Liver (tissue), 9 donors: ENCODE results near the gene VAT1. TPM values are rescaled to one million over a fixed set of nuclear protein-coding genes. Genes with fewer than 3 reads are reported as not detected.

Experiments
- DNase-seq: peaks from one replicate; pipeline ENCODE4 v3.0.0-alpha.2; 2017; ENCODE audit warnings: low spot score
- H3K27ac ChIP-seq, 2 donors: one replicate each; pipeline ENCODE4 v1.7.0; 2013; ENCODE audit warnings: inconsistent platforms in 2 of 2, low read length in 2 of 2, control low read depth in 1 of 2, low read depth in 1 of 2, mild to moderate bottlenecking in 1 of 2
- H3K27me3 ChIP-seq, 4 donors: one replicate each; pipeline versions ENCODE4 v1.6.1 to v1.7.0; 2013; ENCODE audit warnings: low read length in 3 of 4, inconsistent platforms in 1 of 4, mild to moderate bottlenecking in 1 of 4, moderate library complexity in 1 of 4; ENCODE audit not compliant: control insufficient read depth in 4 of 4, insufficient read depth in 4 of 4
- H3K36me3 ChIP-seq, 4 donors: one replicate each; pipeline versions ENCODE4 v1.6.1 to v1.7.0; 2013; ENCODE audit warnings: low read length in 3 of 4, mild to moderate bottlenecking in 3 of 4, low read depth in 1 of 4, moderate library complexity in 1 of 4; ENCODE audit not compliant: control insufficient read depth in 4 of 4, insufficient read depth in 3 of 4
- H3K4me1 ChIP-seq, 4 donors: one replicate each; pipeline versions ENCODE4 v1.6.1 to v1.7.0; 2013; ENCODE audit warnings: low read length in 3 of 4, mild to moderate bottlenecking in 3 of 4, moderate library complexity in 1 of 4; ENCODE audit not compliant: control insufficient read depth in 4 of 4, insufficient read depth in 4 of 4
- H3K4me3 ChIP-seq, 3 donors: one replicate each; pipeline versions ENCODE4 v1.6.1 to v1.7.0; 2013; ENCODE audit warnings: low read length in 3 of 3, control low read depth in 1 of 3, low read depth in 1 of 3, mild to moderate bottlenecking in 1 of 3
- H3K9ac ChIP-seq, 2 donors: one replicate each; pipeline ENCODE4 v1.7.0; 2013; ENCODE audit warnings: low read length in 2 of 2, mild to moderate bottlenecking in 2 of 2, moderate library complexity in 2 of 2, control low read depth in 1 of 2, low read depth in 1 of 2
- H3K9me3 ChIP-seq, 4 donors: one replicate each; pipeline versions ENCODE4 v1.6.1 to v1.7.0; 2013; ENCODE audit warnings: low read length in 3 of 4; ENCODE audit not compliant: control insufficient read depth in 4 of 4
- ATF3 ChIP-seq: IDR thresholded peaks from 2 replicates; pipeline ENCODE4 v1.6.1; 2016; ENCODE audit warnings: antibody characterized with exemption
- EGR1 ChIP-seq, 2 donors: IDR thresholded peaks; 2 replicates each; pipeline ENCODE4 v1.6.1; 2016 to 2018; ENCODE audit warnings: antibody characterized with exemption in 2 of 2, low read depth in 2 of 2
- FOXA1 ChIP-seq: IDR thresholded peaks from 2 replicates; pipeline ENCODE4 v1.6.1; 2016; ENCODE audit warnings: antibody characterized with exemption
- FOXA2 ChIP-seq: IDR thresholded peaks from 2 replicates; pipeline ENCODE4 v1.6.1; 2016; ENCODE audit warnings: antibody characterized with exemption
- GABPA ChIP-seq, 2 donors: IDR thresholded peaks in 1 of 2; conservative IDR thresholded peaks in 1 of 2; 2 replicates each; pipeline ENCODE4 v1.6.1; 2016; ENCODE audit warnings: antibody characterized with exemption in 2 of 2, mild to moderate bottlenecking in 1 of 2, moderate library complexity in 1 of 2
- HNF4A ChIP-seq, 2 donors: conservative IDR thresholded peaks; 2 replicates each; pipeline ENCODE4 v1.6.1; 2016; ENCODE audit warnings: antibody characterized with exemption in 2 of 2, mild to moderate bottlenecking in 2 of 2
- HNF4G ChIP-seq: IDR thresholded peaks from 2 replicates; pipeline ENCODE4 v1.6.1; 2016; ENCODE audit warnings: antibody characterized with exemption
- JUND ChIP-seq, 2 donors: IDR thresholded peaks; 2 replicates each; pipeline ENCODE4 v1.6.1; 2016; ENCODE audit warnings: antibody characterized with exemption in 2 of 2
- MAX ChIP-seq: IDR thresholded peaks from 2 replicates; pipeline ENCODE4 v1.6.1; 2016; ENCODE audit warnings: antibody characterized with exemption
- NR2F2 ChIP-seq: IDR thresholded peaks from 2 replicates; pipeline ENCODE4 v1.6.1; 2016; ENCODE audit warnings: antibody characterized with exemption
- RAD21 ChIP-seq, 2 donors: IDR thresholded peaks; 2 replicates each; pipeline ENCODE4 v1.6.1; 2016; ENCODE audit warnings: antibody characterized with exemption in 2 of 2, mild to moderate bottlenecking in 2 of 2
- RXRA ChIP-seq, 2 donors: IDR thresholded peaks; 2 replicates each; pipeline ENCODE4 v1.6.1; 2017 to 2018; ENCODE audit warnings: antibody characterized with exemption in 2 of 2, mild to moderate bottlenecking in 1 of 2
- SP1 ChIP-seq: IDR thresholded peaks from 2 replicates; pipeline ENCODE4 v1.6.1; 2018; ENCODE audit warnings: antibody characterized with exemption, mild to moderate bottlenecking
- TAF1 ChIP-seq: conservative IDR thresholded peaks from 2 replicates; pipeline ENCODE4 v1.6.1; 2016; ENCODE audit warnings: antibody characterized with exemption, mild to moderate bottlenecking
- YY1 ChIP-seq: IDR thresholded peaks from 2 replicates; pipeline ENCODE4 v1.6.1; 2016; ENCODE audit warnings: antibody characterized with exemption, mild to moderate bottlenecking
- ZBTB33 ChIP-seq: IDR thresholded peaks from 2 replicates; pipeline ENCODE4 v1.6.1; 2016; ENCODE audit warnings: antibody characterized with exemption
- whole genome bisulfite sequencing: extraction: QIAGEN DNeasy Blood & Tissue Kit; methylation state at CpG from one replicate; pipeline ENCODE4 v1.1.7; 2013; 5-methylcytosine and 5-hydroxymethylcytosine counted together
- polyA plus RNA-seq, 2 donors: library from polyadenylated mRNA; stranded (reverse) in 1 of 2; unstranded in 1 of 2; fragments of 200-250 nt in 1 of 2; fragments of >200 nt in 1 of 2; fragmentation: Nextera tagmentation in 1 of 2; extraction: Ambion mirVana in 1 of 2; gene quantifications; one replicate each; pipeline versions ENCODE4 v1.2.1 to v1.2.3, GENCODE V29; 2013 to 2015
- total RNA-seq, 2 donors: library from RNA; depleted of rRNA; stranded (reverse); fragments of >200 nt; gene quantifications; one replicate each; pipeline ENCODE4 v1.2.3, GENCODE V29; 2014
- TF ChIP-seq, protein P1 (sequence below): fragments of 150-350 bp; IDR thresholded peaks from 2 replicates; pipeline ENCODE4 v1.5.1; 2017; ENCODE audit warnings: improper control_type of control experiment, low read depth, low read length; ENCODE audit not compliant: missing input control
- TF ChIP-seq, protein P2 (sequence below): IDR thresholded peaks from 2 replicates; pipeline ENCODE4 v1.6.1; 2016; ENCODE audit warnings: antibody characterized with exemption, mild to moderate bottlenecking
- donor health status: healthy.
- donor health status: healthy.
- donor health status: healthy.
- donor health status: healthy.
- donor health status: healthy.

The VAT1 gene
- total and polyA plus RNA-seq, 4 donors, result 16.3 to 38.8 (median 25.4) TPM

GRCh38 chr17:43069368-43069898, 47.2 kb upstream of the VAT1 start (continued):
- TF ChIP-seq, protein P1, sequence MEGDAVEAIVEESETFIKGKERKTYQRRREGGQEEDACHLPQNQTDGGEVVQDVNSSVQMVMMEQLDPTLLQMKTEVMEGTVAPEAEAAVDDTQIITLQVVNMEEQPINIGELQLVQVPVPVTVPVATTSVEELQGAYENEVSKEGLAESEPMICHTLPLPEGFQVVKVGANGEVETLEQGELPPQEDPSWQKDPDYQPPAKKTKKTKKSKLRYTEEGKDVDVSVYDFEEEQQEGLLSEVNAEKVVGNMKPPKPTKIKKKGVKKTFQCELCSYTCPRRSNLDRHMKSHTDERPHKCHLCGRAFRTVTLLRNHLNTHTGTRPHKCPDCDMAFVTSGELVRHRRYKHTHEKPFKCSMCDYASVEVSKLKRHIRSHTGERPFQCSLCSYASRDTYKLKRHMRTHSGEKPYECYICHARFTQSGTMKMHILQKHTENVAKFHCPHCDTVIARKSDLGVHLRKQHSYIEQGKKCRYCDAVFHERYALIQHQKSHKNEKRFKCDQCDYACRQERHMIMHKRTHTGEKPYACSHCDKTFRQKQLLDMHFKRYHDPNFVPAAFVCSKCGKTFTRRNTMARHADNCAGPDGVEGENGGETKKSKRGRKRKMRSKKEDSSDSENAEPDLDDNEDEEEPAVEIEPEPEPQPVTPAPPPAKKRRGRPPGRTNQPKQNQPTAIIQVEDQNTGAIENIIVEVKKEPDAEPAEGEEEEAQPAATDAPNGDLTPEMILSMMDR, result no peak
- TF ChIP-seq HNF4A (conservative IDR thresholded peaks at IDR 0.05), result peak in 1 of 2 donors; percentile 37
- TF ChIP-seq RXRA (IDR thresholded peaks at IDR 0.05), result no peak
- no peak for TF ChIP-seq GABPA (IDR thresholded peaks at IDR 0.05 in 1 of 2, conservative IDR thresholded peaks at IDR 0.05 in 1 of 2)
- TF ChIP-seq FOXA2, result no peak
- no peak for TF ChIP-seq NR2F2
- TF ChIP-seq RAD21 (IDR thresholded peaks at IDR 0.05), result no peak
- TF ChIP-seq HNF4G, result peak; percentile 2
- no peak for TF ChIP-seq EGR1 (IDR thresholded peaks at IDR 0.05; ENCODE audit: low read depth in 2 of 2)

GRCh38 chr17:43068570-43069367, 46.6 kb upstream of the VAT1 start:
- no peak overlapping the region for H3K4me3 ChIP-seq
- peaks cover 4 to 21% (median 20%) of the 10 kb centered on the region in 4 donors for H3K4me1 ChIP-seq
- peak overlapping the region in 1 of 2 donors; percentile 24 for H3K9ac ChIP-seq
- peak overlapping the region; percentile 68 to 87 for H3K27ac ChIP-seq
- no peaks in the 10 kb centered on the region for H3K9me3 ChIP-seq
- H3K27me3 ChIP-seq, result no peaks in the 10 kb centered on the region
- no peaks in the 10 kb centered on the region for H3K36me3 ChIP-seq
- TF ChIP-seq FOXA2 (peak; percentile 91), JUND (IDR thresholded peaks at IDR 0.05) (peak; percentile 42 to 70), HNF4A (conservative IDR thresholded peaks at IDR 0.05) (peak; percentile 70 to 72), EGR1 (IDR thresholded peaks at IDR 0.05; ENCODE audit: low read depth in 2 of 2) (no peak), SP1 (peak; percentile 86), GABPA (IDR thresholded peaks at IDR 0.05 in 1 of 2, conservative IDR thresholded peaks at IDR 0.05 in 1 of 2) (peak in 1 of 2 donors; percentile 21), HNF4G (peak; percentile 10), ZBTB33 (peak; percentile 69), FOXA1 (peak; percentile 87), TAF1 (no peak), MAX (peak; percentile 50), NR2F2 (peak; percentile 85), RXRA (IDR thresholded peaks at IDR 0.05) (peak; percentile 92 to 94), RAD21 (IDR thresholded peaks at IDR 0.05) (peak; percentile 33 to 35), YY1 (peak; percentile 96), ATF3 (peak; percentile 83)
- TF ChIP-seq, protein P2, sequence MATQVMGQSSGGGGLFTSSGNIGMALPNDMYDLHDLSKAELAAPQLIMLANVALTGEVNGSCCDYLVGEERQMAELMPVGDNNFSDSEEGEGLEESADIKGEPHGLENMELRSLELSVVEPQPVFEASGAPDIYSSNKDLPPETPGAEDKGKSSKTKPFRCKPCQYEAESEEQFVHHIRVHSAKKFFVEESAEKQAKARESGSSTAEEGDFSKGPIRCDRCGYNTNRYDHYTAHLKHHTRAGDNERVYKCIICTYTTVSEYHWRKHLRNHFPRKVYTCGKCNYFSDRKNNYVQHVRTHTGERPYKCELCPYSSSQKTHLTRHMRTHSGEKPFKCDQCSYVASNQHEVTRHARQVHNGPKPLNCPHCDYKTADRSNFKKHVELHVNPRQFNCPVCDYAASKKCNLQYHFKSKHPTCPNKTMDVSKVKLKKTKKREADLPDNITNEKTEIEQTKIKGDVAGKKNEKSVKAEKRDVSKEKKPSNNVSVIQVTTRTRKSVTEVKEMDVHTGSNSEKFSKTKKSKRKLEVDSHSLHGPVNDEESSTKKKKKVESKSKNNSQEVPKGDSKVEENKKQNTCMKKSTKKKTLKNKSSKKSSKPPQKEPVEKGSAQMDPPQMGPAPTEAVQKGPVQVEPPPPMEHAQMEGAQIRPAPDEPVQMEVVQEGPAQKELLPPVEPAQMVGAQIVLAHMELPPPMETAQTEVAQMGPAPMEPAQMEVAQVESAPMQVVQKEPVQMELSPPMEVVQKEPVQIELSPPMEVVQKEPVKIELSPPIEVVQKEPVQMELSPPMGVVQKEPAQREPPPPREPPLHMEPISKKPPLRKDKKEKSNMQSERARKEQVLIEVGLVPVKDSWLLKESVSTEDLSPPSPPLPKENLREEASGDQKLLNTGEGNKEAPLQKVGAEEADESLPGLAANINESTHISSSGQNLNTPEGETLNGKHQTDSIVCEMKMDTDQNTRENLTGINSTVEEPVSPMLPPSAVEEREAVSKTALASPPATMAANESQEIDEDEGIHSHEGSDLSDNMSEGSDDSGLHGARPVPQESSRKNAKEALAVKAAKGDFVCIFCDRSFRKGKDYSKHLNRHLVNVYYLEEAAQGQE, result no peak
- TF ChIP-seq, protein P1, result no peak
- DNase-seq, result peak; percentile 35
- 53% methylated on average over 6 of the region's 6 CpGs for WGBS
